ENCODE measurements around the gene GRID1.
A peak's percentile ranks its signal among the peaks of the same experiment; 100 is the strongest.

The GRID1 gene

GRCh38 chr10:85602713-85603112 is 763.9 kb downstream of the GRID1 start:
- DNase-seq, result no peak

GRCh38 chr10:85602306-85602705 is 764.3 kb downstream of the GRID1 start:
- no peak for DNase-seq

- DNase-seq, result no peak
Observed at GRCh38 chr10:85601526-85601925, 765.1 kb downstream of the GRID1 start.

- DNase-seq, result no peak
Observed at GRCh38 chr10:85600744-85601081, 765.9 kb downstream of the GRID1 start.

GRCh38 chr10:85600026-85600743 is 766.4 kb downstream of the GRID1 start:
- no peak for DNase-seq

- no peak for DNase-seq
Observed at GRCh38 chr10:85599081-85599480, 767.5 kb downstream of the GRID1 start.

- no peak for DNase-seq
Observed at GRCh38 chr10:85598646-85599045, 767.9 kb downstream of the GRID1 start.

- no peak for DNase-seq
Observed at GRCh38 chr10:85597006-85597405, 769.6 kb downstream of the GRID1 start.

GRCh38 chr10:85596389-85596788 is 770.2 kb downstream of the GRID1 start:
- DNase-seq, result no peak

- no peak for DNase-seq
Observed at GRCh38 chr10:85594239-85594638, 772.4 kb downstream of the GRID1 start.

- no peak for DNase-seq
Observed at GRCh38 chr10:85593226-85593772, 773.3 kb downstream of the GRID1 start.

GRCh38 chr10:85581371-85581770 is 785.2 kb downstream of the GRID1 start:
- DNase-seq, result no peak

GRCh38 chr10:85580585-85580984 is 786.0 kb downstream of the GRID1 start:
- DNase-seq, result peak; percentile 0

GRCh38 chr10:85578860-85579259 is 787.7 kb downstream of the GRID1 start:
- DNase-seq, result no peak

- DNase-seq, result no peak
Observed at GRCh38 chr10:85575441-85575840, 791.2 kb downstream of the GRID1 start.

GRCh38 chr10:85570871-85571270 is 795.7 kb downstream of the GRID1 start:
- DNase-seq, result no peak

GRCh38 chr10:85565381-85565780 is 801.2 kb downstream of the GRID1 start:
- no peak for DNase-seq

- DNase-seq, result no peak
Observed at GRCh38 chr10:85558533-85558932, 808.1 kb downstream of the GRID1 start.

- DNase-seq, result no peak
Observed at GRCh38 chr10:85557706-85558105, 808.9 kb downstream of the GRID1 start.

GRCh38 chr10:85557077-85557476 is 809.5 kb downstream of the GRID1 start:
- DNase-seq, result no peak
